Mucosa of descending colon (tissue), 3 donors: ENCODE measurements around the gene OSCAR. TPM values are rescaled to one million over a fixed set of nuclear protein-coding genes. Genes with fewer than 3 reads are reported as not detected.

ENCODE experiments used
- ATAC-seq: fragments of 200-7000 bp; cut with Tn5 transposase; one replicate; pipeline ENCODE4 v1.9.1; 2020; ENCODE audit warnings: mild to moderate bottlenecking, moderate library complexity
- DNase-seq, 3 donors: peaks; one replicate each; pipeline ENCODE4 v3.0.0-alpha.2; 2020
- H3K36me3 ChIP-seq: fragments of 200-600 bp; one replicate; pipeline ENCODE4 v1.8.0; 2021; ENCODE audit warnings: low read depth, mild to moderate bottlenecking
- H3K4me1 ChIP-seq: fragments of 200-600 bp; one replicate; pipeline ENCODE4 v1.8.0; 2021; ENCODE audit warnings: low read depth, mild to moderate bottlenecking
- H3K4me3 ChIP-seq: fragments of 200-600 bp; one replicate; pipeline ENCODE4 v1.8.0; 2021; ENCODE audit warnings: mild to moderate bottlenecking
- H3K9me3 ChIP-seq: fragments of 200-600 bp; one replicate; pipeline ENCODE4 v1.8.0; 2021; ENCODE audit warnings: mild to moderate bottlenecking
- CTCF ChIP-seq: fragments of 200-600 bp; IDR thresholded peaks from one replicate; pipeline ENCODE4 v1.8.0; 2022; ENCODE audit warnings: antibody characterized with exemption, mild to moderate bottlenecking
- intact Hi-C, 2 donors: fragments of 100-400 bp; cut with DNase I in 1 of 2; cut with micrococcal nuclease in 1 of 2; formaldehyde crosslinking; loops; one replicate each; pipeline versions ENCODE4 v1.11.0 to v1.11.1; 2022; cut with DNase I, micrococcal nuclease
- total RNA-seq, 3 donors: library from RNA; stranded (reverse); fragmentation: NEBNext Ultra II Directional in 2 of 3; extraction: Animal tissue kit (Norgen Biotek cat#: 25700) in 2 of 3; gene quantifications; one replicate each; pipeline versions ENCODE4 v1.2.1 to v1.2.4, GENCODE V29; 2021 to 2023
- donor health status: DM: no; HTN: no; CAD: no; lungs with moderate emphysema.
- donor health status: DM: no; HTN: no; CAD: no.
- donor health status: DM: no; HTN: yes; CAD: no.

OSCAR gene
- total RNA-seq, 3 donors from 2014 or later = 0.35 to 1.8 (median 1.4) TPM

GRCh38 chr19:54077334-54077733 is 23.3 kb downstream of the OSCAR start:
- no peak overlapping the region for H3K4me3 ChIP-seq
- TF ChIP-seq CTCF = no peak
- no peak for ATAC-seq
- peaks cover 2% of the 10 kb centered on the region for H3K9me3 ChIP-seq
- no peaks in the 10 kb centered on the region for H3K4me1 ChIP-seq
- intact Hi-C loops = no loop called here
- no peaks in the 10 kb centered on the region for H3K36me3 ChIP-seq
- DNase-seq = no peak

DNA sequence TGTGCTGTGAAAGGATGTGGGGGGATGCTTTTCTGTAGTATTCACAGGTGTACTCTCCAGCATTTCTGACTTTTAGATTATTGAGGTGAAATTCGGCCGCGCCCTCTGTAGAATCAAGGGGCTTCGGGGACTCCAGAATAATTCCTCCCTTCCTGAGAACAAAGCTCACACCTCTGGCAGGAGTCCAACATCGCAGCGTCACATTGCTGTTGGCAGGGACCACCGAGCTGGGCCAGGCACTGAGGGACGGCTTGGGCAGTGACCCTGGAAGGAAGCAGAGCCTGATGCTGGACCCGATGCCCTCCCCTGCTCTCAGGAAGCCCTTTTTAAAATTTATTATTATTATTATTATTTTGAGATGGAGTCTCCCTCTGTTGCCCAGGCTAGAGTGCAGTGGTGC is 25.8 kb downstream of the OSCAR start:
- Histone ChIP-seq H3K9me3 (no peaks in the 10 kb centered on the region), H3K4me3 (no peak overlapping the region), H3K36me3 (no peaks in the 10 kb centered on the region), H3K4me1 (no peaks in the 10 kb centered on the region)
- TF ChIP-seq CTCF = no peak
- no peak for ATAC-seq
- no peak for DNase-seq
- intact Hi-C loops = no loop called here

GRCh38 chr19:54073829-54074228 is 26.8 kb downstream of the OSCAR start:
- intact Hi-C loops = no loop called here
- H3K36me3 ChIP-seq = no peaks in the 10 kb centered on the region
- ATAC-seq = no peak

DNA sequence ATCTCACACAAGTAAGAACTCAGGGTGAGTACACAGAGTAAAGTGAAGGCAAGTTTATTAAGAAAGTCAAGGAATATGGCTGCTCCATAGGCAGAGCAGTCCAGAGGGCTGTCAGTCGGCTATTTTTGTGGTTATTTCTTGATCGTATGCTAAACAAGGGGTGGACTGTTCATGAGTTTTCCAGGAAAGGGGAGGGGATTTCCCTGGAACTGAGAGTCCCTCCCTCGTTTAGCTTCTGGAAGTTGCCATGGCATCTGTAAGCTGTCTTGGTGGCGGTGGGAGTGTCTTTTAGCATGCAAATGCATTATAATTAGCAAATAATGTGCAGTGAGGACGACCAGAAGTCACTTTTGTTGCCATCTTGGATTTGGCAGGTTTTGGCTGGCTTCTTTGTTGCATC is 31.1 kb downstream of the OSCAR start:
- ATAC-seq (no peak), DNase-seq (no peak)
- intact Hi-C loops = no loop called here
- Histone ChIP-seq H3K9me3 (peaks cover 7% of the 10 kb centered on the region), H3K36me3 (no peaks in the 10 kb centered on the region), H3K4me3 (no peak overlapping the region), H3K4me1 (no peaks in the 10 kb centered on the region)
- no peak for TF ChIP-seq CTCF

More at GRCh38 chr19:54073829-54074228, 26.8 kb downstream of the OSCAR start:
- H3K4me1 ChIP-seq = no peaks in the 10 kb centered on the region
- TF ChIP-seq CTCF = no peak
- no peak for DNase-seq
- H3K9me3 ChIP-seq = peaks cover 7% of the 10 kb centered on the region
- H3K4me3 ChIP-seq = no peak overlapping the region

- ATAC-seq (no peak), DNase-seq (no peak)
- Histone ChIP-seq H3K4me1 (no peaks in the 10 kb centered on the region), H3K9me3 (no peaks in the 10 kb centered on the region), H3K4me3 (no peak within 1 kb of the TSS), H3K36me3 (no peaks in the 10 kb centered on the region)
- TF ChIP-seq CTCF = no peak
- intact Hi-C loops = no loop called here
Measured at GRCh38 chr19:54063350-54064116, 37.1 kb downstream of the OSCAR start, which contains the start of gene VSTM1. VSTM1 (minus strand) TSS chr19:54063897; CDS start chr19:54063777, 120 bp downstream.
